ENCODE data around the gene SV2C.
"Not testable (repeated sequence)": the region's sequence is repeated elsewhere in the genome, so short reads cannot be mapped to it uniquely, and the experiment has no call there.

Gene SV2C

DNA sequence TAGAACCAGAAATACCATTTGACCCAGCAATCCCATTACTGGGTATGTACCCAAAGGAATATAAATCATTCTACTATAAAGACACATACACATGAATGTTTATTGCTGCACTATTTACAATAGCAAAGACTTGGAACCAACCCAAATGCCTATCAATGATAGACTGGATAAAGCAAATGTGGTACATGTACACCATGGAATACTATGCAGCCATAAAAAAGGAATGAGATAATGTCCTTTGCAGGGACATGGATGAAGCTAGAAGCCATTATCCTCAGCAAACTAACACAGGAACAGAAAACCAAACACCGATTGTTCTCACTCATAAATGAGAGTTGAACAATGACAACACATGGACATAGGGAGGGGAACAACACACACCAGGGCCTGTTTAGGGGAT is 240.3 kb downstream of the SV2C start:
- not testable (repeated sequence) for H3K27ac ChIP-seq (ENCODE audit: low read depth, low read length); H3K4me1 ChIP-seq (ENCODE audit: control insufficient read depth, insufficient read depth, low read length, unreplicated experiment); H3K36me3 ChIP-seq (ENCODE audit: insufficient read depth, low read length); H3K4me3 ChIP-seq (ENCODE audit: low read depth, low read length); H3K79me2 ChIP-seq (ENCODE audit: control insufficient read depth, insufficient read depth, low read length, unreplicated experiment); H2AFZ ChIP-seq (ENCODE audit: low read length, unreplicated experiment)
- peaks cover 35% of the 10 kb centered on the region for H3K27me3 ChIP-seq (ENCODE audit: insufficient read depth, low read length)

DNA sequence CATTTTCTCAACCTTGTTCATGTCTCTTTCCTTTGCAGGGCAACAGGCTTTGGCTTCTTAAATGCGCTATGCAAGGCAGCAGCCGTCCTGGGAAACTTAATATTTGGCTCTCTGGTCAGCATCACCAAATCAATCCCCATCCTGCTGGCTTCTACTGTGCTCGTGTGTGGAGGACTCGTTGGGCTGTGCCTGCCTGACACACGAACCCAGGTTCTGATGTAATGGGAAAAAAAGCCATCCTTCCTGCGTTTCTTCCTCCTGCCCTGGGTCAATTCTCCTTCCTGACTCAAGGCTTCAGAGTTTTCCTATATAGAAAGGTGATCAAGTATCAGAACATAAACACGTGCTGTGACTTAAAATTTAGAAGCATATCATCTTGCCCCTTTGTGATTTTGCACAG is 242.1 kb downstream of the SV2C start:
- no peaks in the 10 kb centered on the region for H3K36me3 ChIP-seq (ENCODE audit: insufficient read depth, low read length)
- peaks cover 46% of the 10 kb centered on the region for H3K27me3 ChIP-seq (ENCODE audit: insufficient read depth, low read length)
- no peaks in the 10 kb centered on the region for H3K4me1 ChIP-seq (ENCODE audit: control insufficient read depth, insufficient read depth, low read length, unreplicated experiment)
- H2AFZ ChIP-seq (ENCODE audit: low read length, unreplicated experiment) = no peak overlapping the region
- H3K79me2 ChIP-seq (ENCODE audit: control insufficient read depth, insufficient read depth, low read length, unreplicated experiment) = no peaks in the 10 kb centered on the region
- H3K4me3 ChIP-seq (ENCODE audit: low read depth, low read length) = no peak overlapping the region
- no peak overlapping the region for H3K27ac ChIP-seq (ENCODE audit: low read depth, low read length)

DNA sequence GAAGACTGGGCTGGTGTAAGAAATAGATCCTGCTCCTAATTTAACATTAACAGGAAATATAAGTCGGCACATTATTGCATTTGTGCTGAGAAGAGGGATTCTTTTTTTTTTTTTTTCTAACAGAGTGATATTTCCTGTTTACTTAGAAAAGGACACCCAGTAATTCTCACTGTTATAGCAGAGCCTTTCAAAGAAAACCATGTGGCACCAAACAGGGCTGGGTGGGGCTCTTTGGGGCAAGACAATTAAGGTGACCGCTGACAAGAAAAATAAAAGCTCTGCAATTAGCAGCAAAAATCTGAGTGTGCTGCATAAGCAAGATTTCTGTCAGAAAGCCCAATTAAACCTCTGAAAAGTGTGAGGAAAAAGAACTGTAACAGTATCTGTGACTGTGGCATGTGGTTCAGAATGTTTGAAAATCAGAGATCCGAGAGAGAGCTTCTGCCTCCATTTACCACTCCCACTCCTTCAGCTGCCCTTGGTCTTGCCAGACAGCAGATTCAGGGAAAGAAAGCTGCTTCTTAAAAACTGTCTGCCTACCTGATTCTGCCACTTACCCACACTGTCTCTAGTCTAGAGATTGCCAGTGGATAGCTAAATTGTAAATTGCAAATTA is 242.8 kb downstream of the SV2C start:
- H2AFZ ChIP-seq (ENCODE audit: low read length, unreplicated experiment) = no peak overlapping the region
- no peak overlapping the region for H3K4me3 ChIP-seq (ENCODE audit: low read depth, low read length)
- H3K79me2 ChIP-seq (ENCODE audit: control insufficient read depth, insufficient read depth, low read length, unreplicated experiment) = no peaks in the 10 kb centered on the region
- peaks cover 46% of the 10 kb centered on the region for H3K27me3 ChIP-seq (ENCODE audit: insufficient read depth, low read length)
- no peak overlapping the region for H3K27ac ChIP-seq (ENCODE audit: low read depth, low read length)
- H3K4me1 ChIP-seq (ENCODE audit: control insufficient read depth, insufficient read depth, low read length, unreplicated experiment) = no peaks in the 10 kb centered on the region
- no peaks in the 10 kb centered on the region for H3K36me3 ChIP-seq (ENCODE audit: insufficient read depth, low read length)

DNA sequence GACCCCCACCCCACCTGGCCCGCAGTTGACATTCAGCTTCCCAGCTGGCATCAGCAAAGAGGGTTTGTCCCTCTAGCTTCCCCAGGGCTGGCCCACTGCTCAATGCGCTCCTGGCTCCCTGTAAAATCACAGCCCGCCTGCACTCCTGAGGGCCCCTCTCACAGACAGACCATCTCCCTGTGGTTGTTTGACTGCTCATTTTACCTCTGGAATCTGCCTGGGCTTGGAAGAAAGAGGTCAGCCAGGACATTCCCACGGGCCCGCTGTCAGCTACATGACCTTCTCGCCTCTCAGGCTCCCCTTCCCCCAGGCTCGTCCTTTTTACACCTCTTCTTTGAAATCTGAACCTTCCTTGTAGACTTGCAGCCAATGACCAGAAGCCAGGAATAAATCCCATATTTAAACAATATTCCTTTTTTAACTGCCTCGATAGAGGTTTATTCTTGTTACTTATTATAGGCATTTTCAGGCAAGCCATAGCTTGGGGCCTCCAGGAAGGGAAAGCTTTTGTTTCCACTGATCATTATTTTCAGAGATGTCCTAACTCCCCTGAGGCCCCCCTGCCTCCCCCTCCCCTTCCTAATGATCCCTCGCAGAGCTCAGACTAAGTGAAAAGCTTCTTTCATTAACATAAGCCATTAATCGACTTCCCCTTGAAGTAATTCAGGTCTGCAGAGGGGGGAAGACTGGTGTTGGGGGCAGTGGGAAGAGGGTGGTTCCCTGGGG is 243.6 kb downstream of the SV2C start:
- Histone ChIP-seq H3K79me2 (ENCODE audit: control insufficient read depth, insufficient read depth, low read length, unreplicated experiment) (no peaks in the 10 kb centered on the region), H3K27ac (ENCODE audit: low read depth, low read length) (no peak overlapping the region), H3K36me3 (ENCODE audit: insufficient read depth, low read length) (no peaks in the 10 kb centered on the region), H3K27me3 (ENCODE audit: insufficient read depth, low read length) (peaks cover 52% of the 10 kb centered on the region), H3K4me3 (ENCODE audit: low read depth, low read length) (no peak overlapping the region), H3K4me1 (ENCODE audit: control insufficient read depth, insufficient read depth, low read length, unreplicated experiment) (no peaks in the 10 kb centered on the region), H2AFZ (ENCODE audit: low read length, unreplicated experiment) (no peak overlapping the region)

DNA sequence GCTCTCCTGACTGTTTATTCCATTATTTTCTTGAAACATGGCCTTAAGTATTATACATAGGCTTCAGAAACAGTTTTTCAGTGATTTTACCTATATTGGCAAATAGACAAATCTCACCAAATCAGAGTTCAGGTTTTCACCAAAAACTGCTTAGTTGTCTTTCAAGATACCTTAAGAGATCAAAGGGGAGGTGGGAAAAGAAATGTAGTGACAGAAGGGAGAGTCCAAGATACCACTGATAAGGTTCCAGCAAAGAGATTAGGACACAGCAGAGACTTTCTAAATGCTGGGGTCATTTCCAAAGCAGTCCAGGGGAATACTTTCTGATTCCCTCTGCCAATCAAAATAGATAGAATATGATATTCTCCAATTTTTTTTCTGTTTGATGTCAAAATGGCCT is 246.2 kb downstream of the SV2C start:
- Histone ChIP-seq H2AFZ (ENCODE audit: low read length, unreplicated experiment) (no peak overlapping the region), H3K4me3 (ENCODE audit: low read depth, low read length) (no peak overlapping the region), H3K36me3 (ENCODE audit: insufficient read depth, low read length) (no peaks in the 10 kb centered on the region), H3K79me2 (ENCODE audit: control insufficient read depth, insufficient read depth, low read length, unreplicated experiment) (no peaks in the 10 kb centered on the region), H3K27ac (ENCODE audit: low read depth, low read length) (no peak overlapping the region), H3K4me1 (ENCODE audit: control insufficient read depth, insufficient read depth, low read length, unreplicated experiment) (no peaks in the 10 kb centered on the region), H3K27me3 (ENCODE audit: insufficient read depth, low read length) (peaks cover 72% of the 10 kb centered on the region)

DNA sequence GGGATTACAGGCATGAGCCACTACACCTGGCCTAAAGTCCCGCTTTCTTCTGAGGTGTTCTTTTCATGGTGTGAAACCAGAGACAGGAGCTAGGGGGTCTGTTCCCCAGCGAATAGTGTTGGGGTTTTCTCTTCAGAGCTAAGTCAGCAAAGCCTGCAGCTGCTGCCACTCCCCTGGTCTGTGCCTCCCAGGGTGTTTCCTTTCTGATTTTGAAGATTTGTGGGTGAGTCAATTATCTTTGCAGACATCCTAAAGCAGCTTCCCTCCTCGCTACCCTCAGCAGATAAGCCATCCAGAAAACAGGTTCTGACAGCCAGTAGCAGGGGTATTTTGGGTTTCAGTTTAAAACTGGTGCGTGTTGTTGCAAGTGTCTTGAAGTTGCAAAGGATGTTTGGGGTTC is 247.9 kb downstream of the SV2C start:
- H3K79me2 ChIP-seq (ENCODE audit: control insufficient read depth, insufficient read depth, low read length, unreplicated experiment) = no peaks in the 10 kb centered on the region
- no peak overlapping the region for H3K4me3 ChIP-seq (ENCODE audit: low read depth, low read length)
- H3K36me3 ChIP-seq (ENCODE audit: insufficient read depth, low read length) = no peaks in the 10 kb centered on the region
- H3K27me3 ChIP-seq (ENCODE audit: insufficient read depth, low read length) = peaks cover 62% of the 10 kb centered on the region
- no peaks in the 10 kb centered on the region for H3K4me1 ChIP-seq (ENCODE audit: control insufficient read depth, insufficient read depth, low read length, unreplicated experiment)
- no peak overlapping the region for H3K27ac ChIP-seq (ENCODE audit: low read depth, low read length)
- no peak overlapping the region for H2AFZ ChIP-seq (ENCODE audit: low read length, unreplicated experiment)

DNA sequence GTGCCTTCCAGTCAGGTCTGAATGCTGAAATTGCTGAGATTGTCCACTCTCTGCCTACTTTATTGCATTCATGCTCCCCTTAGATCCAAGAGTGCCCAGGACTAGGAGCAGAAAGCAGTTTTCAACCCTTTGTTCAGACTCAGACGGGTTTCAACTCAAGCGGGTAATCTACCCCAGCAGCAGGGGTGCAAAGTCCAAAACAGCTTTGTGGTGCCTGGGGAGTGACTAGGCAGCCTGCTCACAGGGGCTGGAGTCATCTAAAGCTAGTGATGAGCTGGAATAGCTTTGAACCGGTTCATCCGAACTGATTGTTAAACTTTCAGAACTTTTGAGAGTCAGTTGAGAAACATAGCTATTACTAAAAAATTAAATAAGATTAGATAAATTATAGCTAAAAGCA is 248.9 kb downstream of the SV2C start:
- H3K4me3 ChIP-seq (ENCODE audit: low read depth, low read length) = no peak overlapping the region
- H3K36me3 ChIP-seq (ENCODE audit: insufficient read depth, low read length) = no peaks in the 10 kb centered on the region
- no peaks in the 10 kb centered on the region for H3K4me1 ChIP-seq (ENCODE audit: control insufficient read depth, insufficient read depth, low read length, unreplicated experiment)
- H3K79me2 ChIP-seq (ENCODE audit: control insufficient read depth, insufficient read depth, low read length, unreplicated experiment) = no peaks in the 10 kb centered on the region
- H3K27ac ChIP-seq (ENCODE audit: low read depth, low read length) = no peak overlapping the region
- peaks cover 53% of the 10 kb centered on the region for H3K27me3 ChIP-seq (ENCODE audit: insufficient read depth, low read length)
- H2AFZ ChIP-seq (ENCODE audit: low read length, unreplicated experiment) = no peak overlapping the region

DNA sequence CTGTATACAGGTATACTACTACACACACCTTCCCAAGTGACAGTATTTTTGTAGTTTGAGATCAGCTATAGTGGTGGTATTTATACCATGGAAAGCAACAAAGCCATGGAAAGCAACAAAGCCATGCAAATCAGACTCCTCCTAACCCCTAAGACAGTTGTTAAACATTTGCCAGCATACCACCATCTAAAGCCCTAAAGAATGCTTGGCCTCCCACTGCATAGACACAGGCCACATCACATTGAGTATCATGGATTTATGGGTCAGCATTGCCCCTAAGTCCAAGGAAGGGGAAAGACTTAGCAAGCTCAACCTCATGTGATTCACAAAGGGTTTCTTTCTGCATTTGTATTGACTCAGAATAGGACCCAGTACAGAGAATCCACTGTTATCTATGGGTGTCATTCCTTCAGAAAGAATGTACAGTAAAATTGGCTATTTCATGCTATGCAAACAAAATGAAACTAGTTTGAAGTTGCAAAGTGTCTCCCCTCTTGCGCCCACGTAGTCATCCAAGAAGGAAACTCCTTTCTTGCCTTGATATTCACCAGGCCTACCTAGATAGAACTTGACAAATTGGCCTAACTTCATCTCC is 249.5 kb downstream of the SV2C start:
- no peak overlapping the region for H3K27ac ChIP-seq (ENCODE audit: low read depth, low read length)
- no peak overlapping the region for H2AFZ ChIP-seq (ENCODE audit: low read length, unreplicated experiment)
- no peaks in the 10 kb centered on the region for H3K79me2 ChIP-seq (ENCODE audit: control insufficient read depth, insufficient read depth, low read length, unreplicated experiment)
- H3K27me3 ChIP-seq (ENCODE audit: insufficient read depth, low read length) = peaks cover 47% of the 10 kb centered on the region
- no peaks in the 10 kb centered on the region for H3K36me3 ChIP-seq (ENCODE audit: insufficient read depth, low read length)
- H3K4me1 ChIP-seq (ENCODE audit: control insufficient read depth, insufficient read depth, low read length, unreplicated experiment) = no peaks in the 10 kb centered on the region
- H3K4me3 ChIP-seq (ENCODE audit: low read depth, low read length) = no peak overlapping the region

DNA sequence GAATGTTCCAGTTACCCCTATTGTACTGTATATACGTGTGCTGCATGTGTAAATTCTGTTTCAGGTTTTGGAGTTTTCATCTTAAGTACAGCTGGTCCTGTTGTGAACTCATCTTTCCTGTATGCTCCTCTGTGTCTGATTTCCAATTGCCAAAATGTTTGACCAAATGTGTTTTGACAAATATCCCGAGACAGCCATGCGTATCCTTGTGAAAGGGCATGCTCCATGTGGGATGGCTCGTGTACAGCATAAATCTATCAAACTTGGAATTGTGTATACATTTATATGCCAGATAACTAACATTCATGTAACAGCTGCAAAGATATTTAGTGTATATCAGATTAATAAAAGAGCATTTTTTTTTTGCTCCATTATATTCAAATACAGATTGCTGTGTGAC is 250.4 kb downstream of the SV2C start:
- H3K4me1 ChIP-seq (ENCODE audit: control insufficient read depth, insufficient read depth, low read length, unreplicated experiment) = no peaks in the 10 kb centered on the region

DNA sequence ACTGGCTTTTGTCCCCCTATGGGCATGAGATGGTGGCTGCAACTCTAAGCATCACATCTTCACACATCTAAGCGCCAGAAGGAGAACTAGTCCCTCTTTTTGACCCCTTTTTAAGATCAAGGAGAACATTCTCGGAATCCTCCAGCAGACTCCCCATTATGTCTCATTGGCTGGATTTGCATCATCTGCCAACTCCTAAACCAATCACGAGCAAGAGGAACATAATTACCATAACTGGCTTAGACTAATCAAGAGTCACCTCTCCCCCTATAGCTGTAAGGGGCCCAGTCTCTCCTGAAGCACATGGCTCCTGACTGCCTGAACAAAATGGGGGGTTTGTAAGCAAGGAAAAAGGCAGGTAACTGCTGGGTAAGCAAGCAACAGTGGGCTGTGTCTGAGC is 251.4 kb downstream of the SV2C start:
- H3K27me3 ChIP-seq (ENCODE audit: insufficient read depth, low read length) = peaks cover 31% of the 10 kb centered on the region
- H3K27ac ChIP-seq (ENCODE audit: low read depth, low read length) = no peak overlapping the region
- no peaks in the 10 kb centered on the region for H3K4me1 ChIP-seq (ENCODE audit: control insufficient read depth, insufficient read depth, low read length, unreplicated experiment)
- no peak overlapping the region for H3K4me3 ChIP-seq (ENCODE audit: low read depth, low read length)
- H3K79me2 ChIP-seq (ENCODE audit: control insufficient read depth, insufficient read depth, low read length, unreplicated experiment) = no peaks in the 10 kb centered on the region
- H2AFZ ChIP-seq (ENCODE audit: low read length, unreplicated experiment) = no peak overlapping the region
- H3K36me3 ChIP-seq (ENCODE audit: insufficient read depth, low read length) = no peaks in the 10 kb centered on the region

More for the DNA sequence above, 250.4 kb downstream of the SV2C start:
- Histone ChIP-seq H2AFZ (ENCODE audit: low read length, unreplicated experiment) (no peak overlapping the region), H3K79me2 (ENCODE audit: control insufficient read depth, insufficient read depth, low read length, unreplicated experiment) (no peaks in the 10 kb centered on the region), H3K27ac (ENCODE audit: low read depth, low read length) (no peak overlapping the region), H3K36me3 (ENCODE audit: insufficient read depth, low read length) (no peaks in the 10 kb centered on the region), H3K27me3 (ENCODE audit: insufficient read depth, low read length) (peaks cover 39% of the 10 kb centered on the region), H3K4me3 (ENCODE audit: low read depth, low read length) (no peak overlapping the region)

DNA sequence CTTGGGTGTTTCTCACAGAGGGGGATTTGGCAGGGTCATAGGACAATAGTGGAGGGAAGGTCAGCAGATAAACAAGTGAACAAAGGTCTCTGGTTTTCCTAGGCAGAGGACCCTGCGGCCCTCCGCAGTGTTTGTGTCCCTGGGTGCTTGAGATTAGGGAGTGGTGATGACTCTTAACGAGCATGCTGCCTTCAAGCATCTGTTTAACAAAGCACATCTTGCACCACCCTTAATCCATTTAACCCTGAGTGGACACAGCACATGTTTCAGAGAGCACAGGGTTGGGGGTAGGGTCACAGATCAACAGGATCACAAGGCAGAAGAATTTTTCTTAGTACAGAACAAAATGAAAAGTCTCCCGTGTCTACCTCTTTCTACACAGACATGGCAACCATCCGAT is 252.3 kb downstream of the SV2C start:
- not testable (repeated sequence) for H3K36me3 ChIP-seq (ENCODE audit: insufficient read depth, low read length); H2AFZ ChIP-seq (ENCODE audit: low read length, unreplicated experiment); H3K27ac ChIP-seq (ENCODE audit: low read depth, low read length); H3K4me3 ChIP-seq (ENCODE audit: low read depth, low read length); H3K79me2 ChIP-seq (ENCODE audit: control insufficient read depth, insufficient read depth, low read length, unreplicated experiment); H3K4me1 ChIP-seq (ENCODE audit: control insufficient read depth, insufficient read depth, low read length, unreplicated experiment)
- H3K27me3 ChIP-seq (ENCODE audit: insufficient read depth, low read length) = peaks cover 29% of the 10 kb centered on the region
